SK-N-MC (cell line): Measurements from ENCODE around the gene SCGB1A1.

Experiments used
- EZH2 ChIP-seq: fragments of 200-600 bp; sonication (generic); IDR thresholded peaks from one replicate; pipeline ENCODE4 v1.6.1; 2017; ENCODE audit warnings: antibody characterized with exemption
- POLR2AphosphoS5 ChIP-seq: IDR thresholded peaks from 2 replicates; pipeline ENCODE4 v1.6.1; 2012; ENCODE audit warnings: mild to moderate bottlenecking, low read depth, low read length, borderline replicate concordance

DNA sequence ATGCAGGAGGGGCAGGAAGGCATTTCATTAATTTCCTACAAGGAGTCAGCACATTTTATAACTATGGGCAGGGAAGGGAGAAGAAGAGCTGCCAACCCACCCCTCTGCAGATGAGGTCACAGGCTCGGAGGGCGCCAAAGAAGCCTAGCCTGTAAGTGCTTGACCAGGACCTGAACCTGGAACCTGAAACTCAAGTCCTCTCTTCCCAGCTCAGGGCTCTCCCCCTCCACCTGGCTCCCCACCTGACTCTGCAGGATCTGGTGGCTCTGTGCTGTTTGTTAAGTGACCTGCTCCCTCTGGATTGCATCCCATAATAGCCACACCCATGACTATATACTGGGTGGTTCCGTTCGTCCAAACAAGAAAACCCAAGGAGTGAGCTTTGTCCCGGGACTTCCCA is 27.3 kb downstream of the SCGB1A1 start:
- no peak for TF ChIP-seq EZH2
- TF ChIP-seq POLR2AphosphoS5: no peak
